Left lung (tissue), 10 donors: ENCODE measurements around the gene RUVBL1. TPM values are rescaled to one million over a fixed set of nuclear protein-coding genes. Genes with fewer than 3 reads are reported as not detected.
A peak's percentile ranks its signal among the peaks of the same experiment; 100 is the strongest.

ENCODE experiments used
- ATAC-seq: fragments of 200-7000 bp; cut with Tn5 transposase; one replicate; pipeline ENCODE4 v1.9.1; 2020; ENCODE audit warnings: moderate library complexity
- DNase-seq, 4 donors: peaks; one replicate each; pipeline ENCODE4 v3.0.0-alpha.2; 2013 to 2020
- H3K27ac ChIP-seq, 2 donors: fragments of 200-600 bp; sonication (generic) in 1 of 2; one replicate each; pipeline versions ENCODE4 v1.5.0 to v1.8.0; 2020 to 2021
- H3K27me3 ChIP-seq, 2 donors: fragments of 200-600 bp; sonication (generic) in 1 of 2; one replicate each; pipeline versions ENCODE4 v1.5.0 to v1.8.0; 2020 to 2021
- H3K36me3 ChIP-seq, 2 donors: fragments of 200-600 bp; sonication (generic) in 1 of 2; one replicate each; pipeline versions ENCODE4 v1.5.0 to v1.8.0; 2020 to 2021
- H3K4me1 ChIP-seq, 2 donors: fragments of 200-600 bp; one replicate each; pipeline ENCODE4 v1.8.0; 2021
- H3K4me3 ChIP-seq, 2 donors: fragments of 200-600 bp; sonication (generic) in 1 of 2; one replicate each; pipeline versions ENCODE4 v1.5.0 to v1.8.0; 2020 to 2021; ENCODE audit warnings: mild to moderate bottlenecking in 1 of 2
- H3K9me3 ChIP-seq, 2 donors: fragments of 200-600 bp; sonication (generic) in 1 of 2; one replicate each; pipeline versions ENCODE4 v1.5.0 to v1.8.0; 2020 to 2021
- CTCF ChIP-seq, 2 donors: fragments of 200-600 bp; sonication (generic) in 1 of 2; IDR thresholded peaks; one replicate each; pipeline versions ENCODE4 v1.5.0 to v1.8.0; 2021; ENCODE audit warnings: antibody characterized with exemption in 2 of 2
- intact Hi-C, 2 donors: fragments of 100-400 bp; cut with DNase I; formaldehyde crosslinking; loops; one replicate each; pipeline versions ENCODE4 v1.11.2 to v1.14.2; 2022
- polyA plus RNA-seq, 6 donors: library from polyadenylated mRNA; unstranded; fragments of 120-200 nt; gene quantifications; one replicate each; pipeline ENCODE4 v1.2.1, GENCODE V29; 2013; ENCODE audit not compliant: insufficient read length in 6 of 6
- total RNA-seq, 2 donors: library from RNA; stranded (reverse); fragmentation: NEBNext Ultra II Directional; extraction: Animal tissue kit (Norgen Biotek cat#: 25700); gene quantifications; one replicate each; pipeline ENCODE4 v1.2.1, GENCODE V29; 2021
- donor health status: DM: no; HTN: yes; CAD: no.
- donor health status: DM: no; HTN: no; CAD: no.

Gene RUVBL1
- total and polyA plus RNA-seq, 8 donors: 22.3 to 55.3 (median 48.1) TPM

GRCh38 chr3:128080323-128081080, 43.1 kb downstream of the RUVBL1 start:
- intact Hi-C loops: no loop called here
- peaks cover 0 to 59% of the 10 kb centered on the region in 2 donors for H3K36me3 ChIP-seq
- peaks cover 0 to 9% of the 10 kb centered on the region in 2 donors for H3K27me3 ChIP-seq
- no peak for TF ChIP-seq CTCF (IDR thresholded peaks at IDR 0.05)
- peak overlapping the region in 1 of 2 donors; percentile 18 for H3K27ac ChIP-seq
- H3K4me3 ChIP-seq: no peak overlapping the region
- no peak for ATAC-seq
- no peaks in the 10 kb centered on the region for H3K9me3 ChIP-seq
- DNase-seq: peak in 1 of 4 donors; percentile 31
- H3K4me1 ChIP-seq: peaks cover 3 to 28% of the 10 kb centered on the region in 2 donors

- Histone ChIP-seq H3K9me3 (no peaks in the 10 kb centered on the region), H3K27ac (peak overlapping the region in 1 of 2 donors; percentile 18), H3K27me3 (peaks cover 0 to 9% of the 10 kb centered on the region in 2 donors), H3K4me3 (no peak overlapping the region), H3K4me1 (peaks cover 3 to 35% of the 10 kb centered on the region in 2 donors), H3K36me3 (peaks cover 0 to 52% of the 10 kb centered on the region in 2 donors)
- ATAC-seq (no peak), DNase-seq (peak in 1 of 4 donors; percentile 42)
- intact Hi-C loops: no loop called here
- TF ChIP-seq CTCF (IDR thresholded peaks at IDR 0.05): no peak
These were observed 43.8 kb downstream of the RUVBL1 start for GRCh38 chr3:128079823-128080222.

- Histone ChIP-seq H3K27me3 (peaks cover 0 to 9% of the 10 kb centered on the region in 2 donors), H3K4me1 (peaks cover 3 to 44% of the 10 kb centered on the region in 2 donors), H3K4me3 (no peak overlapping the region), H3K36me3 (peaks cover 0 to 48% of the 10 kb centered on the region in 2 donors), H3K27ac (no peak overlapping the region), H3K9me3 (no peaks in the 10 kb centered on the region)
- ATAC-seq: no peak
- no peak for TF ChIP-seq CTCF (IDR thresholded peaks at IDR 0.05)
- DNase-seq: peak in 1 of 4 donors; percentile 16
- intact Hi-C loops: no loop called here
These were observed 44.7 kb downstream of the RUVBL1 start for GRCh38 chr3:128078875-128079274.

- DNase-seq: peak in 1 of 4 donors; percentile 23
- no peak for ATAC-seq
- Histone ChIP-seq H3K4me1 (peaks cover 3 to 50% of the 10 kb centered on the region in 2 donors), H3K4me3 (no peak overlapping the region), H3K27ac (no peak overlapping the region), H3K27me3 (peaks cover 0 to 9% of the 10 kb centered on the region in 2 donors), H3K9me3 (no peaks in the 10 kb centered on the region), H3K36me3 (peaks cover 0 to 46% of the 10 kb centered on the region in 2 donors)
- TF ChIP-seq CTCF (IDR thresholded peaks at IDR 0.05): no peak
- intact Hi-C loops: no loop called here
These were observed 45.3 kb downstream of the RUVBL1 start for GRCh38 chr3:128078322-128078721.

GRCh38 chr3:128077665-128078064, 45.9 kb downstream of the RUVBL1 start:
- Histone ChIP-seq H3K27ac (peak overlapping the region in 1 of 2 donors; percentile 45), H3K27me3 (peaks cover 0 to 9% of the 10 kb centered on the region in 2 donors), H3K36me3 (peaks cover 0 to 46% of the 10 kb centered on the region in 2 donors), H3K4me3 (peak overlapping the region in 1 of 2 donors; percentile 52), H3K9me3 (no peaks in the 10 kb centered on the region), H3K4me1 (peaks cover 3 to 56% of the 10 kb centered on the region in 2 donors)
- no peak for ATAC-seq
- no peak for TF ChIP-seq CTCF (IDR thresholded peaks at IDR 0.05)
- intact Hi-C loops: no loop called here
- DNase-seq: peak in 1 of 4 donors; percentile 31
